H9 (cell line): ENCODE measurements around the gene GLRX. TPM values are rescaled to one million over a fixed set of nuclear protein-coding genes. Genes with fewer than 3 reads are reported as not detected.

Experiments
- DNase-seq: peaks from one replicate; pipeline ENCODE4 v3.0.0-alpha.2; 2017
- H2AFZ ChIP-seq: one replicate; pipeline ENCODE4 v1.6.1; 2013; ENCODE audit warnings: mild to moderate bottlenecking, low read length, control low read depth, moderate library complexity
- H2AK5ac ChIP-seq: 2 replicates; pipeline ENCODE4 v1.6.1; 2013; ENCODE audit warnings: low read length, control low read depth, mixed read lengths; ENCODE audit not compliant: insufficient read length
- H2BK120ac ChIP-seq: one replicate; pipeline ENCODE4 v1.6.1; 2013; ENCODE audit warnings: low read depth, mild to moderate bottlenecking, low read length, control low read depth, inconsistent platforms; ENCODE audit not compliant: poor library complexity, severe bottlenecking
- H2BK12ac ChIP-seq: 2 replicates; pipeline ENCODE4 v1.6.1; 2013; ENCODE audit warnings: low read length, control low read depth, mixed read lengths, low read depth; ENCODE audit not compliant: insufficient read length
- H2BK15ac ChIP-seq: 2 replicates; pipeline ENCODE4 v1.6.1; 2013; ENCODE audit warnings: low read depth, low read length, control low read depth
- H2BK20ac ChIP-seq: one replicate; pipeline ENCODE4 v1.6.1; 2013; ENCODE audit warnings: low read depth, mild to moderate bottlenecking, low read length, control low read depth, inconsistent platforms; ENCODE audit not compliant: poor library complexity, severe bottlenecking
- H2BK5ac ChIP-seq: 2 replicates; pipeline ENCODE4 v1.6.1; 2013; ENCODE audit warnings: low read length, control low read depth, mixed read lengths; ENCODE audit not compliant: insufficient read length
- H3K14ac ChIP-seq: 2 replicates; pipeline ENCODE4 v1.6.1; 2013; ENCODE audit warnings: low read length, control low read depth; ENCODE audit not compliant: insufficient read depth
- H3K18ac ChIP-seq: 2 replicates; pipeline ENCODE4 v1.6.1; 2013; ENCODE audit warnings: low read depth, mild to moderate bottlenecking, mixed read lengths, low read length, control low read depth; ENCODE audit not compliant: insufficient read length
- H3K23ac ChIP-seq: 2 replicates; pipeline ENCODE4 v1.6.1; 2013; ENCODE audit warnings: low read length, control low read depth, mixed read lengths, low read depth; ENCODE audit not compliant: insufficient read length
- H3K23me2 ChIP-seq: 2 replicates; pipeline ENCODE4 v1.6.1; 2013; ENCODE audit warnings: low read depth, mild to moderate bottlenecking, mixed read lengths, low read length, control low read depth; ENCODE audit not compliant: insufficient read length, poor library complexity, severe bottlenecking
- H3K27ac ChIP-seq: 2 replicates; pipeline ENCODE4 v1.5.1; 2013; ENCODE audit warnings: low read length, control low read depth, mixed read lengths, low read depth; ENCODE audit not compliant: insufficient read length
- H3K27me3 ChIP-seq: 2 replicates; pipeline ENCODE4 v1.6.1; 2013; ENCODE audit warnings: low read length, control low read depth, inconsistent platforms; ENCODE audit not compliant: insufficient read depth
- H3K4ac ChIP-seq: 2 replicates; pipeline ENCODE4 v1.6.1; 2013; ENCODE audit warnings: low read depth, mild to moderate bottlenecking, control low read depth, inconsistent platforms, low read length, moderate library complexity
- H3K4me1 ChIP-seq: 2 replicates; pipeline ENCODE4 v1.6.1; 2013; ENCODE audit warnings: low read length, control low read depth, inconsistent platforms; ENCODE audit not compliant: insufficient read depth
- H3K4me2 ChIP-seq: 2 replicates; pipeline ENCODE4 v1.6.1; 2013; ENCODE audit warnings: low read length, control low read depth, mixed read lengths; ENCODE audit not compliant: insufficient read length, insufficient read depth
- H3K56ac ChIP-seq: 2 replicates; pipeline ENCODE4 v1.6.1; 2013; ENCODE audit warnings: low read depth, mild to moderate bottlenecking, mixed read lengths, low read length, control low read depth; ENCODE audit not compliant: insufficient read length
- H3K79me1 ChIP-seq: 2 replicates; pipeline ENCODE4 v1.6.1; 2013; ENCODE audit warnings: low read depth, mild to moderate bottlenecking, moderate library complexity, low read length, control low read depth, inconsistent platforms; ENCODE audit not compliant: insufficient read depth, poor library complexity, severe bottlenecking
- H3K79me2 ChIP-seq: 2 replicates; pipeline ENCODE4 v1.6.1; 2013; ENCODE audit warnings: low read length, control low read depth, inconsistent platforms; ENCODE audit not compliant: insufficient read depth
- H3K9ac ChIP-seq: 2 replicates; pipeline ENCODE4 v1.6.1; 2013; ENCODE audit warnings: low read length, control low read depth, mixed read lengths; ENCODE audit not compliant: insufficient read length; ENCODE audit errors: extremely low read depth
- H3K9me3 ChIP-seq: one replicate; pipeline ENCODE4 v1.6.1; 2013; ENCODE audit warnings: low read depth, low read length, inconsistent platforms; ENCODE audit not compliant: control insufficient read depth
- H3T11ph ChIP-seq: one replicate; pipeline ENCODE4 v1.6.1; 2013; ENCODE audit warnings: mild to moderate bottlenecking, low read length, control low read depth, inconsistent platforms
- H4K20me1 ChIP-seq: one replicate; pipeline ENCODE4 v1.6.1; 2013; ENCODE audit not compliant: control insufficient read depth, insufficient read length, insufficient read depth
- H4K5ac ChIP-seq: 2 replicates; pipeline ENCODE4 v1.6.1; 2013; ENCODE audit warnings: low read depth, mild to moderate bottlenecking, mixed read lengths, low read length, control low read depth; ENCODE audit not compliant: insufficient read length
- H4K8ac ChIP-seq: replicated peaks from 2 replicates; pipeline ENCODE4 v1.6.1; 2013; ENCODE audit warnings: low read length, control low read depth, mixed read lengths, low read depth; ENCODE audit not compliant: insufficient read length
- H4K91ac ChIP-seq: 2 replicates; pipeline ENCODE4 v1.6.1; 2013; ENCODE audit warnings: low read depth, mild to moderate bottlenecking, moderate library complexity, mixed read lengths, low read length, control low read depth; ENCODE audit not compliant: insufficient read length
- H3K27ac Mint-ChIP-seq, 3 experiments: 2 replicates in 2 of 3; 3 replicates in 1 of 3; pipeline ENCODE4 v1.8.0; 2020 to 2021; ENCODE audit warnings: mixed read lengths in 3 of 3, mild to moderate bottlenecking in 1 of 3, moderate library complexity in 1 of 3
- H3K27me3 Mint-ChIP-seq: 2 replicates; pipeline ENCODE4 v1.8.0; 2021; ENCODE audit warnings: low read depth, mild to moderate bottlenecking, moderate library complexity, mixed read lengths
- H3K36me3 Mint-ChIP-seq, 3 experiments: 2 replicates in 2 of 3; 3 replicates in 1 of 3; pipeline ENCODE4 v1.8.0; 2020 to 2021; ENCODE audit warnings: low read depth in 3 of 3, mixed read lengths in 3 of 3; ENCODE audit not compliant: insufficient read depth in 1 of 3
- H3K4me1 Mint-ChIP-seq, 2 experiments: 2 replicates each; pipeline ENCODE4 v1.8.0; 2020; ENCODE audit warnings: mixed read lengths in 2 of 2
- H3K4me3 Mint-ChIP-seq, 2 experiments: 2 replicates in 1 of 2; 3 replicates in 1 of 2; pipeline ENCODE4 v1.8.0; 2020 to 2021; ENCODE audit warnings: mild to moderate bottlenecking in 2 of 2, mixed read lengths in 2 of 2, moderate library complexity in 1 of 2
- H3K9me3 Mint-ChIP-seq, 2 experiments: 2 replicates in 1 of 2; 3 replicates in 1 of 2; pipeline ENCODE4 v1.8.0; 2020; ENCODE audit warnings: mild to moderate bottlenecking in 2 of 2, mixed read lengths in 2 of 2, moderate library complexity in 1 of 2
- CTCF ChIP-seq: fragments of 200-600 bp; sonication (generic); conservative IDR thresholded peaks from 3 replicates; pipeline ENCODE4 v1.8.0; 2021; ENCODE audit warnings: antibody characterized with exemption, mild to moderate bottlenecking
- WGBS: extraction: QIAGEN DNeasy Blood & Tissue Kit; methylation state at CpG from one replicate; pipeline ENCODE4 v1.1.7; 2013; ENCODE audit warnings: missing lambda C conversion rate, low lambda C conversion rate, mixed read lengths; ENCODE audit not compliant: insufficient read length; ENCODE audit errors: extremely low coverage; 5-methylcytosine and 5-hydroxymethylcytosine counted together
- total RNA-seq: library from RNA; stranded (reverse); gene quantifications from 2 replicates; pipeline ENCODE4 v1.2.1, GENCODE V29; 2021

The GLRX gene
- total RNA-seq, 1 experiment from 2014 or later = 13.8 TPM

- Histone ChIP-seq H2BK12ac (no peak overlapping the region), H3K14ac (no peak overlapping the region), H2BK5ac (no peak overlapping the region), H3K79me1 (no peaks in the 10 kb centered on the region), H3K4me1 (no peaks in the 10 kb centered on the region), H4K91ac (no peak overlapping the region), H2AFZ (no peak overlapping the region), H2BK20ac (no peak overlapping the region), H3K9me3 (no peaks in the 10 kb centered on the region), H3T11ph (no peak overlapping the region), H4K5ac (no peak overlapping the region), H3K4me2 (no peak overlapping the region), H3K27me3 (no peaks in the 10 kb centered on the region), H3K23me2 (no peaks in the 10 kb centered on the region), H3K9ac (no peak overlapping the region), H2AK5ac (no peak overlapping the region), H3K18ac (no peak overlapping the region), H3K56ac (no peak overlapping the region), H2BK15ac (no peak overlapping the region), H4K20me1 (no peaks in the 10 kb centered on the region), H3K23ac (no peak overlapping the region), H3K27ac (no peak overlapping the region), H4K8ac (no peak overlapping the region), H2BK120ac (no peak overlapping the region), H3K4ac (no peak overlapping the region), H3K79me2 (no peaks in the 10 kb centered on the region)
- H3K36me3 Mint-ChIP-seq = 0 out of 7 replicates have a peak, but pooled peaks cover 0 to 3% (median 0%) of the 10 kb centered on the region in 3 experiments
- peaks cover 9% of the 10 kb centered on the region for H3K27me3 Mint-ChIP-seq
- no peak for TF ChIP-seq CTCF
- WGBS = no CpG with 5 or more reads among the region's 3 CpGs
- H3K4me3 Mint-ChIP-seq = no peak overlapping the region
- no peak for DNase-seq
- H3K4me1 Mint-ChIP-seq = 0 out of 4 replicates have a peak, but pooled peaks cover 2 to 3% of the 10 kb centered on the region in 2 experiments
- H3K9me3 Mint-ChIP-seq = peaks cover 0 to 3% of the 10 kb centered on the region in 2 experiments; a peak in 1 of 5 replicates
- no peak overlapping the region for H3K27ac Mint-ChIP-seq
Observed at GRCh38 chr5:95848701-95849100, 26.2 kb upstream of the GLRX start.
